ENCODE results near the gene PBX2.
"Not testable (repeated sequence)": the region's sequence is repeated elsewhere in the genome, so short reads cannot be mapped to it uniquely, and the experiment has no call there.

PBX2 gene

GRCh38 chr6:32190054-32190851 lies at the start of gene PBX2:
TSS of gene PBX2 (minus strand) at chr6:32190202. CDS start at chr6:32189915, 287 bp downstream.
- peak; percentile 93 for DNase-seq

GRCh38 chr6:32239462-32239861 lies 49.5 kb upstream of the PBX2 start:
- DNase-seq = no peak

GRCh38 chr6:32234934-32235333 lies 44.9 kb upstream of the PBX2 start:
- DNase-seq = peak in 1 of 2 donors; percentile 6

GRCh38 chr6:32226434-32226833 lies 36.4 kb upstream of the PBX2 start:
- DNase-seq = no peak

GRCh38 chr6:32224696-32225095 lies 34.7 kb upstream of the PBX2 start:
- no peak for DNase-seq

GRCh38 chr6:32223258-32224235 lies 33.5 kb upstream of the PBX2 start, which contains the start of gene NOTCH4:
TSS of gene NOTCH4 (minus strand) at chr6:32224067. CDS start at chr6:32223928, 139 bp downstream.
- DNase-seq = no peak

- no peak for DNase-seq
Measured at GRCh38 chr6:32222333-32223230, 32.6 kb upstream of the PBX2 start.

GRCh38 chr6:32220021-32220420 lies 30.0 kb upstream of the PBX2 start:
- no peak for DNase-seq

GRCh38 chr6:32218167-32218566 lies 28.2 kb upstream of the PBX2 start:
- DNase-seq = no peak

- DNase-seq = no peak
Measured at GRCh38 chr6:32216998-32217397, 27.0 kb upstream of the PBX2 start.

- DNase-seq = no peak
Measured at GRCh38 chr6:32216285-32216684, 26.3 kb upstream of the PBX2 start.

GRCh38 chr6:32215617-32216016 lies 25.6 kb upstream of the PBX2 start:
- no peak for DNase-seq

- no peak for DNase-seq
Measured at GRCh38 chr6:32214126-32214525, 24.1 kb upstream of the PBX2 start.

- DNase-seq = no peak
Measured at GRCh38 chr6:32213649-32214048, 23.6 kb upstream of the PBX2 start.

GRCh38 chr6:32212076-32212760 lies 22.2 kb upstream of the PBX2 start:
- DNase-seq = no peak

GRCh38 chr6:32211432-32211831 lies 21.4 kb upstream of the PBX2 start:
- DNase-seq = not testable (repeated sequence)

- no peak for DNase-seq
Measured at GRCh38 chr6:32210191-32210601, 20.2 kb upstream of the PBX2 start.

GRCh38 chr6:32208996-32209395 lies 19.0 kb upstream of the PBX2 start:
- DNase-seq = no peak

- DNase-seq = no peak
Measured at GRCh38 chr6:32204268-32204715, 14.3 kb upstream of the PBX2 start.

GRCh38 chr6:32203426-32204267 lies 13.6 kb upstream of the PBX2 start:
- DNase-seq = no peak

GRCh38 chr6:32202186-32202585 lies 12.2 kb upstream of the PBX2 start:
- DNase-seq = no peak
